ENCODE data around the gene GLCCI1. TPM values are rescaled to one million over a fixed set of nuclear protein-coding genes. Genes with fewer than 3 reads are reported as not detected.

The GLCCI1 gene
- total RNA-seq, 2 experiments from 2014 or later, result 6.9 to 9.0 TPM

- H3K27me3 Mint-ChIP-seq, result no peaks in the 10 kb centered on the region
- H3K4me3 Mint-ChIP-seq, result no peak overlapping the region
- H3K36me3 Mint-ChIP-seq, result no peaks in the 10 kb centered on the region
- peaks cover 3% of the 10 kb centered on the region for H3K9me3 Mint-ChIP-seq
- DNase-seq, result no peak
- no peak overlapping the region for H3K27ac Mint-ChIP-seq
- H3K4me1 Mint-ChIP-seq, result peaks cover 85% of the 10 kb centered on the region
Observed at GRCh38 chr7:8129318-8129659, 160.7 kb downstream of the GLCCI1 start.

- no peaks in the 10 kb centered on the region for H3K27me3 Mint-ChIP-seq
- peaks cover 85% of the 10 kb centered on the region for H3K4me1 Mint-ChIP-seq
- H3K36me3 Mint-ChIP-seq, result no peaks in the 10 kb centered on the region
- peaks cover 3% of the 10 kb centered on the region for H3K9me3 Mint-ChIP-seq
- no peak overlapping the region for H3K27ac Mint-ChIP-seq
- no peak overlapping the region for H3K4me3 Mint-ChIP-seq
- no peak for DNase-seq
Observed at GRCh38 chr7:8130663-8131062, 162.1 kb downstream of the GLCCI1 start.

DNA sequence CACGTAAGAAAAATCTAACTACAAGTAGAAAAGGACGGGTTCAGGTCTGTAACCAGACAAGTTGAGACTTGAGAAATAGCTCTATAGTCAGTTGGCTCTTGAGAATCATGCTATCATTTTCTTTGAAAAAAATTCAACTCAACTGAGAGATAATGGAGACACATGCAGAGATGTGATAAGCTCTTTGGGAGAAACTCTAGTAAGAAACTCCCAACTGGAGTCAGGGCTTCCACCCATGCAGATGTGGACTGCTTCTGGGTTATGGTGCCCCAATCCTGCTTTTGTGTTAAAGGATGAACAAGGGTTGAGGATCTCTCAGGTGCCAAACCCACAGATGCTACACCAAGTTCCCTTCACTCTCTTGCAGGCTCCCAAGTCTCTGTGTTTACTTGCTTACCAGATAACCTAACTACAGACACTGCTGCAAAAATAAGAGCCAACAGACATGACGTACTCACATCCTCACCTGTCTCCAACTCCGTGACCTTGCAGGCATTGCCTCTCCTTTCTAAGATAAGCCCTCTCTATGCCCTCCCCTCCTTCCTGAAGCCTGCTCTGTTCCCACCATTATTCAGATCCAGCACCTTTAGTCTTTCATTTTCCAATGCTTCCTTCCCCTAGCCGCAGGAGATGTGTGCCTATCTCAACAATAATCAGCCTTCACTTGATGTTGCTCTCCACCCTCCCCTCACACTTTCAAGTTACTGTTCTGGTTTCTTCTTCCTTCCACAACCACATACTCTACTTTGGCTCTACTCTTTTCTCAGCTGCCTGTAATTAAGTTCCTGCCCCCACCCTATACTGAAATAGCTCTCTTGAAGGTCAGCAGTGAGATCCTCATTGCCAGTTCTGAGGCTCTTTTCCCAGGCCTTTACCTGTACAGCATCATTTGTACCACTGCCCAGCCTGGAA lies 163.4 kb downstream of the GLCCI1 start:
- Mint-ChIP-seq H3K9me3 (peaks cover 3% of the 10 kb centered on the region), H3K27me3 (no peaks in the 10 kb centered on the region), H3K4me3 (peak overlapping the region; percentile 6), H3K27ac (peak overlapping the region; percentile 68), H3K36me3 (no peaks in the 10 kb centered on the region), H3K4me1 (peaks cover 77% of the 10 kb centered on the region)
- no peak for DNase-seq

DNA sequence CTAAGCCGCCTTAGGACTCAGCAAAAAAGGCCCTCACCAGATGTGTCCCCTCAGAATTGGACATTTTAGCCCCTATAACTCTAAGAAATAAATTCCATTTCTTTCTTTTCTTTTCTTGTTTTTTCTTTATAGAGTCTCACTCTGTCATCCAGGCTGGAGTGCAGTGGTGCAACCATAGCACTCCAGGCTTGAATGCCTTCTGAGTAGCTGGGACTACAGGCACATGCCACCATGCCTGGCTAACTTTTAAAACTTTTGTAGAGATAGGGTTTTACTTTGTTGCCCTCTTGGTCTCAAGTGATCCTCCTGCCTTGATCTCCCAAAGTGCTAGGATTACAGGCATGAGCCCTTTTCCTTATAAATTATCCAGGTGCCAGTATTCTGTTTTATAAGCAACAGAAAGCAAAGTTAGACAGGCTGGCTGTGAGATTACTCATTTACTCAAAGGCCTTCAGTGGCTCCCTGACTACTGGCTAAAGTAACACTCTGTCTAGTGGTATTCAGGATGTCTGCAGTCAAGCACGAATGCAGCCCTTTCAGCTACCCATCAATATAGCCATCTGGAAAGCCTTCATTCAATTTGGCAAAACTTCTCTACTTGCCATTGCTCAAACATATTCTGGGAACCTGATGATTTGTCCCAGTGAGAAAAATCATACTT lies 164.7 kb downstream of the GLCCI1 start:
- no peaks in the 10 kb centered on the region for H3K36me3 Mint-ChIP-seq
- no peak overlapping the region for H3K4me3 Mint-ChIP-seq
- no peak for DNase-seq
- H3K27ac Mint-ChIP-seq, result peak overlapping the region; percentile 79
- H3K9me3 Mint-ChIP-seq, result peaks cover 3% of the 10 kb centered on the region
- peaks cover 65% of the 10 kb centered on the region for H3K4me1 Mint-ChIP-seq
- no peaks in the 10 kb centered on the region for H3K27me3 Mint-ChIP-seq

- peak overlapping the region; percentile 1 for H3K4me3 Mint-ChIP-seq
Observed at GRCh38 chr7:8134089-8134733, 165.6 kb downstream of the GLCCI1 start.

DNA sequence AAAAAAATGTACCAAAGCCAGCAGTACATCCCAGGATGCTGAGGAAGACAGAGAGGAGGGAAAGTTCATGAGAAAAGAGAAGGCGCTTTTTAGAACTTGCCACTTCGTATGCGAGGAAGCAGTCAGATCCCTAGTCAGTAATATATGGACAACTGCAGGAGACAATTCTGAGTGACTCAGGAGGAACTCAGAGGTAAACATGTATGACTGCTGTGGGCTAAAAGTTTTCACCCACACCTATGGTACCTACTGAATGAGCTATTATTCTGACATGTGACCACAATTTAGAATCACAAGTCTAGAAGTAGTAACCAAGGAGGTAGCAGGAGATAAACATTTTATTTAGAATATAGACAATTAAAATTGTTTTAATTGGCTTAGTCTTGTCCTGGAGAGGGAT lies 166.8 kb downstream of the GLCCI1 start:
- peaks cover 1% of the 10 kb centered on the region for H3K9me3 Mint-ChIP-seq
- no peak overlapping the region for H3K4me3 Mint-ChIP-seq
- no peak for DNase-seq
- no peaks in the 10 kb centered on the region for H3K27me3 Mint-ChIP-seq
- peak overlapping the region; percentile 2 for H3K27ac Mint-ChIP-seq
- H3K36me3 Mint-ChIP-seq, result no peaks in the 10 kb centered on the region
- peaks cover 52% of the 10 kb centered on the region for H3K4me1 Mint-ChIP-seq

More at GRCh38 chr7:8134089-8134733, 165.6 kb downstream of the GLCCI1 start:
- H3K36me3 Mint-ChIP-seq, result no peaks in the 10 kb centered on the region
- H3K27ac Mint-ChIP-seq, result peak overlapping the region; percentile 79
- peaks cover 3% of the 10 kb centered on the region for H3K9me3 Mint-ChIP-seq
- peaks cover 56% of the 10 kb centered on the region for H3K4me1 Mint-ChIP-seq
- H3K27me3 Mint-ChIP-seq, result no peaks in the 10 kb centered on the region
- peak; percentile 51 for DNase-seq

- Mint-ChIP-seq H3K27ac (no peak overlapping the region), H3K9me3 (no peaks in the 10 kb centered on the region), H3K27me3 (no peaks in the 10 kb centered on the region), H3K4me1 (peaks cover 47% of the 10 kb centered on the region), H3K36me3 (no peaks in the 10 kb centered on the region), H3K4me3 (no peak overlapping the region)
- DNase-seq, result no peak
Observed at GRCh38 chr7:8136051-8136730, 167.6 kb downstream of the GLCCI1 start.

Data from activated naive CD8-positive, alpha-beta T cell treated with anti-CD3 and anti-CD28 coated beads for 36 hours (primary cell).